Uterus (tissue), 4 donors: ENCODE measurements around the gene INO80C. TPM values are rescaled to one million over a fixed set of nuclear protein-coding genes. Genes with fewer than 3 reads are reported as not detected.

ENCODE experiments used
- DNase-seq, 2 donors: peaks; one replicate each; pipeline ENCODE4 v3.0.0-alpha.2; 2019 to 2020
- H3K27ac ChIP-seq, 2 donors: fragments of 200-600 bp; sonication (generic); 1 replicate in 1 of 2; 2 replicates in 1 of 2; pipeline ENCODE4 v1.5.1; 2016 to 2018
- H3K27me3 ChIP-seq, 2 donors: fragments of 200-600 bp; sonication (generic); one replicate each; pipeline ENCODE4 v1.5.1; 2018 to 2019; ENCODE audit warnings: control low read depth in 1 of 2
- H3K36me3 ChIP-seq, 2 donors: fragments of 200-600 bp; sonication (generic); one replicate each; pipeline ENCODE4 v1.5.1; 2019; ENCODE audit warnings: control low read depth in 1 of 2
- H3K4me1 ChIP-seq, 2 donors: fragments of 200-600 bp; sonication (generic); one replicate each; pipeline ENCODE4 v1.5.1; 2018 to 2019; ENCODE audit warnings: control low read depth in 1 of 2
- H3K4me3 ChIP-seq, 2 donors: fragments of 200-600 bp; sonication (generic); 1 replicate in 1 of 2; 2 replicates in 1 of 2; pipeline ENCODE4 v1.5.1; 2018 to 2019; ENCODE audit warnings: mild to moderate bottlenecking in 1 of 2
- H3K9me3 ChIP-seq, 2 donors: fragments of 200-600 bp; sonication (generic); one replicate each; pipeline ENCODE4 v1.5.1; 2019; ENCODE audit warnings: control low read depth in 1 of 2
- POLR2A ChIP-seq, 2 donors: fragments of 450-650 bp; IDR thresholded peaks; one replicate each; pipeline ENCODE4 v1.6.1; 2016; ENCODE audit warnings: antibody characterized with exemption in 2 of 2, mild to moderate bottlenecking in 1 of 2, moderate library complexity in 1 of 2
- intact Hi-C: fragments of 100-400 bp; cut with DNase I; formaldehyde crosslinking; loops from one replicate; pipeline ENCODE4 v1.15.1; 2023; ENCODE audit warnings: low total_unique reads
- total RNA-seq, 4 donors: library from RNA; depleted of rRNA in 3 of 4; stranded (reverse); fragments of >200 nt in 3 of 4; gene quantifications; one replicate each; pipeline versions ENCODE4 v1.1.0 to v1.2.4, GENCODE V29; 2014 to 2023
- TF ChIP-seq, protein P1 (sequence below), 4 experiments: fragments of 200-600 bp in 2 of 4; fragments of 450-650 bp in 2 of 4; sonication (generic) in 2 of 4; IDR thresholded peaks; one replicate each; pipeline ENCODE4 v1.5.1; 2016 to 2019; ENCODE audit warnings: antibody characterized with exemption in 4 of 4, mild to moderate bottlenecking in 2 of 4, moderate library complexity in 1 of 4
- donor health status: DM: yes; HTN: yes; CAD: no.

INO80C gene
- total RNA-seq, 4 donors from 2014 or later: 0.26 to 14.9 (median 7.0) TPM; not detected in 1

DNA sequence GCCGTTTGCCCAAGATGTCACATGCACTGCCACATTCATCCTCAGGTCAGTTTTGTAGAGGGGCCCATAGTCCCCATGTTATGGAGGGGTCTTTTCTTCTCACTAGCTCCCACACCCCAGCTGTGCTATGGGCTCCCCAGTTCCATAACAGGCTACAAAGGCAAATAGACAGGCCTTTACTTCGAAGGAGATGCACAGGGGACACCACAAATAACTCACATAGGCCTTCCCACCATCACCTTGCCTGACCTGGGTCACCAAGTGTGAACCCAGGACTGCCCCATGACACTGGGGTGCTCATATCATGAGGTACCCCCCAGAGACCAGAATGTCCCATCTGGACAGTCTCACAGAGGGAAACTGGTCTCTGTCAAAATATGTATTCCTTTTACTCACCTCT lies 15.0 kb upstream of the INO80C start:
- no peaks in the 10 kb centered on the region for H3K27me3 ChIP-seq
- H3K4me1 ChIP-seq: no peaks in the 10 kb centered on the region
- TF ChIP-seq, protein P1, sequence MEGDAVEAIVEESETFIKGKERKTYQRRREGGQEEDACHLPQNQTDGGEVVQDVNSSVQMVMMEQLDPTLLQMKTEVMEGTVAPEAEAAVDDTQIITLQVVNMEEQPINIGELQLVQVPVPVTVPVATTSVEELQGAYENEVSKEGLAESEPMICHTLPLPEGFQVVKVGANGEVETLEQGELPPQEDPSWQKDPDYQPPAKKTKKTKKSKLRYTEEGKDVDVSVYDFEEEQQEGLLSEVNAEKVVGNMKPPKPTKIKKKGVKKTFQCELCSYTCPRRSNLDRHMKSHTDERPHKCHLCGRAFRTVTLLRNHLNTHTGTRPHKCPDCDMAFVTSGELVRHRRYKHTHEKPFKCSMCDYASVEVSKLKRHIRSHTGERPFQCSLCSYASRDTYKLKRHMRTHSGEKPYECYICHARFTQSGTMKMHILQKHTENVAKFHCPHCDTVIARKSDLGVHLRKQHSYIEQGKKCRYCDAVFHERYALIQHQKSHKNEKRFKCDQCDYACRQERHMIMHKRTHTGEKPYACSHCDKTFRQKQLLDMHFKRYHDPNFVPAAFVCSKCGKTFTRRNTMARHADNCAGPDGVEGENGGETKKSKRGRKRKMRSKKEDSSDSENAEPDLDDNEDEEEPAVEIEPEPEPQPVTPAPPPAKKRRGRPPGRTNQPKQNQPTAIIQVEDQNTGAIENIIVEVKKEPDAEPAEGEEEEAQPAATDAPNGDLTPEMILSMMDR (IDR thresholded peaks at IDR 0.05): no peak
- TF ChIP-seq POLR2A (IDR thresholded peaks at IDR 0.05): no peak
- H3K4me3 ChIP-seq: no peak overlapping the region
- DNase-seq: no peak
- H3K27ac ChIP-seq: peak overlapping the region in 1 of 2 donors; percentile 46
- H3K36me3 ChIP-seq: no peaks in the 10 kb centered on the region
- intact Hi-C loops: no loop called here
- H3K9me3 ChIP-seq: no peaks in the 10 kb centered on the region

DNA sequence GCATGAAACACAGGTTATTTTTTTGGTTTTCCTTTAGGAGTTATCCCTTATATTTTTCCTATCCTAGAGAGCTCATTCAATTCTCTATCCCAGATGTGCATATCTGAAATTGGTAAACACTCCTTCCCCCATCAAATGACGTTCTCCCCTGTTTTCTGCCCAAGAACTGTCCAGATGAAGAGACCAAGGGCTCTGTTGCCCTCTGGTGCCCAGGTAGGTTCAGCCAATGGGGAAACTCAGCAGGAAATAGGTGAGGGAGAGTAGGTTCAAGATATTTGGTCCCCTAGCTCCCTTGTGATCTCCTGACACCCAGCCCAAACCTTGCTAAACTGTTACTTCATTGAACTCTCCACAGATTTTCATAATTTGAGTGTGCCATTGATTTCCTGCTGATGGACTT lies 14.1 kb upstream of the INO80C start:
- H3K4me1 ChIP-seq: no peaks in the 10 kb centered on the region
- no peaks in the 10 kb centered on the region for H3K36me3 ChIP-seq
- no peaks in the 10 kb centered on the region for H3K9me3 ChIP-seq
- TF ChIP-seq POLR2A (IDR thresholded peaks at IDR 0.05): no peak
- TF ChIP-seq, protein P1 (IDR thresholded peaks at IDR 0.05): no peak
- H3K27me3 ChIP-seq: no peaks in the 10 kb centered on the region
- H3K4me3 ChIP-seq: no peak overlapping the region
- intact Hi-C loops: no loop called here
- no peak for DNase-seq
- H3K27ac ChIP-seq: no peak overlapping the region

DNA sequence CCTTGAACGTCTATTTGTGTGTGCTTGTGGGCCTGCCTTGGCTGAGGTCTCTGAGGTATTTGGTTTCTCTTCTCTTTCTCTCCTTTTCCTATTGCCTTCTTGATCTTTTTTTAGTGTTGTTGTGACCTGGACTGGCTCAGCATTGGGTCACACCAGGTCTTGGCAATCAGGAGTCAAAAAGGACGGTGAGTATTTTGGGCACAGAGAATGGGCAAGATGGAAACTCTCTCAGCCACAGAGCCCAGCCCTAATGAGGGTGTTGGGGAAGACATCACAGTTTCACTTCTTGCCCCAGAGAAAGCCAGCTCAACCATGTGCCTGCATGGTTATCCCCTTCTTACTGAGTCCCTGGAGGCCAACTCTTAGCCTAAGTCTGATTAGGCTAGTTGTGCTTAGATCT lies 13.7 kb upstream of the INO80C start:
- no peaks in the 10 kb centered on the region for H3K9me3 ChIP-seq
- no peaks in the 10 kb centered on the region for H3K36me3 ChIP-seq
- no peak overlapping the region for H3K27ac ChIP-seq
- TF ChIP-seq, protein P1 (IDR thresholded peaks at IDR 0.05): no peak
- TF ChIP-seq POLR2A (IDR thresholded peaks at IDR 0.05): no peak
- DNase-seq: no peak
- H3K4me3 ChIP-seq: no peak overlapping the region
- H3K27me3 ChIP-seq: no peaks in the 10 kb centered on the region
- H3K4me1 ChIP-seq: no peaks in the 10 kb centered on the region
- intact Hi-C loops: no loop called here

DNA sequence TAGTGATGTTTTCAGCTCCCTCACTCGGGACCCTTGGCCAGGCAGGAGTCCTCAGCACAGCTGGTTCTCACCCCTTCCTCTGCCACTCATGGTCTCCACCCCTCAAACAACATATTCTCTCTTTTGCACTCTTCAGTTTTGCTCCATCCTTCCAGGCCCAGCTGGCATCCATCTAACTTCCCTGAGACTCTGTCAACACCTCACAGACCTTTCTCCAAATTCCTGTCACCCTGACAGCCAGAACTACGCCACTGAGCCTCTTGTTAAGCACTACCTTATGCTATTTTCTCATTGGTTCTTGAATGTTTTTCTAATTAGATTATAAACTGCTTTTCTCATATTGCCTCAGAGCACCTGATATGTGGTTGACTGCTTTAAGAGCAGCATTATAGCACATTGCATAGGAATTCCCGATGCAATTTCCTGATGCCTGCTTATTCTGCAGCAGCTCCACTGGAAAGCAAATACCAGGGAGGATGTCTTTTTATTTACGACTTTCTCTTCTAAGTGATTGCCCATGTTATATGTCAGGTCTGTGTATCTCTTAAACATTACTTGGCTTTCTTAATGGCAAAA lies 12.4 kb upstream of the INO80C start:
- H3K36me3 ChIP-seq: no peaks in the 10 kb centered on the region
- no peak overlapping the region for H3K27ac ChIP-seq
- H3K4me3 ChIP-seq: no peak overlapping the region
- intact Hi-C loops: no loop called here
- no peaks in the 10 kb centered on the region for H3K27me3 ChIP-seq
- TF ChIP-seq POLR2A (IDR thresholded peaks at IDR 0.05): no peak
- TF ChIP-seq, protein P1 (IDR thresholded peaks at IDR 0.05): no peak
- H3K4me1 ChIP-seq: no peaks in the 10 kb centered on the region
- H3K9me3 ChIP-seq: no peaks in the 10 kb centered on the region
- no peak for DNase-seq

DNA sequence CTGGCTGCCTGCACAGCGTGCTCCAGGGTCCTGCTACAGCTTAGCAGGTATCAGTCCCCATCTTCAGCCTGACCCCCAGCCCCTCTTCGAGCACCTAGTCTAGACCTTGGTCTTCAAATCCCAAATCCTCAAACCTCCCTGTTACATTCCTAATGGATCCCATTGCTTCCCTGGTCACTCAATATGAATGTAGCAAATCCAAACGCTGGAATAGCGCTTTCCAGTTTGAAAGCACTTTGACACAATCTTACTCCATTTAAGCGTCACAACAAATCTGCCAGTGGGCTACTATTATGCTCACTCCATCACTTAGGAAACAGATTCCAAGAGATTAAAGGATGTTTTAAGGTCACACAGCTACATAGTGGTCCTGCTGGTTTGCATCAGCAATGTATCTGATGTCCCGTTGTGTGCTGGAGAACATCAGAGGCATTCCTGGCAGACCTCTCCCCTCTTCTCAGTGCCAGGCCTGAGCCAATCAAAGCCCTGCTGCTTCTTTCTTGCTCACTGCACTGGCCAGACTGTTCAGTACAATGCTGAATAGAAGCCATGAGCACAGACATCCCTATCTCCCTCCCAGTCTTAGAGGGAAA lies 11.1 kb upstream of the INO80C start:
- no peak for DNase-seq
- TF ChIP-seq POLR2A (IDR thresholded peaks at IDR 0.05): no peak
- TF ChIP-seq, protein P1 (IDR thresholded peaks at IDR 0.05): no peak
- Histone ChIP-seq H3K27ac (no peak overlapping the region), H3K9me3 (no peaks in the 10 kb centered on the region), H3K4me3 (no peak overlapping the region), H3K36me3 (no peaks in the 10 kb centered on the region), H3K27me3 (no peaks in the 10 kb centered on the region), H3K4me1 (no peaks in the 10 kb centered on the region)
- intact Hi-C loops: loop anchor here (10.0 kb wide), 1 partner anchor 66 kb away; no protein-coding TSS in a partner anchor
